Breast epithelium (tissue), 3 donors: ENCODE data around the gene GPR39.

Experiments
- POLR2A ChIP-seq: fragments of 450-650 bp; IDR thresholded peaks from one replicate; pipeline ENCODE4 v1.6.1; 2016; ENCODE audit warnings: antibody characterized with exemption, mild to moderate bottlenecking, moderate library complexity
- POLR2AphosphoS5 ChIP-seq, 3 donors: sonication (generic); formaldehyde crosslinking; IDR thresholded peaks; one replicate each; pipeline ENCODE4 v1.6.1; 2017; ENCODE audit warnings: antibody characterized with exemption in 3 of 3
- TF ChIP-seq, protein P1 (sequence below), 3 donors: fragments of 450-650 bp; IDR thresholded peaks; one replicate each; pipeline ENCODE4 v1.5.1; 2016 to 2017; ENCODE audit warnings: antibody characterized with exemption in 3 of 3, mild to moderate bottlenecking in 3 of 3, moderate library complexity in 3 of 3

DNA sequence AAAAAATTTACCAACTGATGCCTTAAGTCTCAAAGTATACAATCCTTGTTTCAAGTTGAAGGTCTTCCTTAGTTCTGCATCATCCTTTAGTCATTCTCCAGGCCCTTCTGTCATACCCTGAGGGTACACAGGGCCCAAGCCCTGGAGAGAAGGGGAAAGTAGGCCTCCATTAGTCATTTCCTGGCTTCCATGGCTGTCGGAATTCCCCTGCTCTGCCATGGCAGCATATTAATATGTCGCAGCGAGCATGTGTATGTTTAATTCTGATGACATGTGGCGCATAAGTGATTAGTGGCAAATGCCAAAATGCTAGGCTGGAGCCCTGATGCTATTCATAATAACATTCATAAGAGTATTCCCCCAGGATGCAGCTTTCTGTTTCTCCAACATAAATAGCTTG lies 22.1 kb downstream of the GPR39 start:
- TF ChIP-seq POLR2A (no peak), POLR2AphosphoS5 (IDR thresholded peaks at IDR 0.05) (no peak)
- TF ChIP-seq, protein P1, sequence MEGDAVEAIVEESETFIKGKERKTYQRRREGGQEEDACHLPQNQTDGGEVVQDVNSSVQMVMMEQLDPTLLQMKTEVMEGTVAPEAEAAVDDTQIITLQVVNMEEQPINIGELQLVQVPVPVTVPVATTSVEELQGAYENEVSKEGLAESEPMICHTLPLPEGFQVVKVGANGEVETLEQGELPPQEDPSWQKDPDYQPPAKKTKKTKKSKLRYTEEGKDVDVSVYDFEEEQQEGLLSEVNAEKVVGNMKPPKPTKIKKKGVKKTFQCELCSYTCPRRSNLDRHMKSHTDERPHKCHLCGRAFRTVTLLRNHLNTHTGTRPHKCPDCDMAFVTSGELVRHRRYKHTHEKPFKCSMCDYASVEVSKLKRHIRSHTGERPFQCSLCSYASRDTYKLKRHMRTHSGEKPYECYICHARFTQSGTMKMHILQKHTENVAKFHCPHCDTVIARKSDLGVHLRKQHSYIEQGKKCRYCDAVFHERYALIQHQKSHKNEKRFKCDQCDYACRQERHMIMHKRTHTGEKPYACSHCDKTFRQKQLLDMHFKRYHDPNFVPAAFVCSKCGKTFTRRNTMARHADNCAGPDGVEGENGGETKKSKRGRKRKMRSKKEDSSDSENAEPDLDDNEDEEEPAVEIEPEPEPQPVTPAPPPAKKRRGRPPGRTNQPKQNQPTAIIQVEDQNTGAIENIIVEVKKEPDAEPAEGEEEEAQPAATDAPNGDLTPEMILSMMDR (IDR thresholded peaks at IDR 0.05) = no peak
